ENCODE data around the gene SLC2A11. TPM values are rescaled to one million over a fixed set of nuclear protein-coding genes. Genes with fewer than 3 reads are reported as not detected.
A peak's percentile ranks its signal among the peaks of the same experiment; 100 is the strongest.

Gene SLC2A11
- total RNA-seq, 1 experiment from 2014 or later, result 18.9 TPM

DNA sequence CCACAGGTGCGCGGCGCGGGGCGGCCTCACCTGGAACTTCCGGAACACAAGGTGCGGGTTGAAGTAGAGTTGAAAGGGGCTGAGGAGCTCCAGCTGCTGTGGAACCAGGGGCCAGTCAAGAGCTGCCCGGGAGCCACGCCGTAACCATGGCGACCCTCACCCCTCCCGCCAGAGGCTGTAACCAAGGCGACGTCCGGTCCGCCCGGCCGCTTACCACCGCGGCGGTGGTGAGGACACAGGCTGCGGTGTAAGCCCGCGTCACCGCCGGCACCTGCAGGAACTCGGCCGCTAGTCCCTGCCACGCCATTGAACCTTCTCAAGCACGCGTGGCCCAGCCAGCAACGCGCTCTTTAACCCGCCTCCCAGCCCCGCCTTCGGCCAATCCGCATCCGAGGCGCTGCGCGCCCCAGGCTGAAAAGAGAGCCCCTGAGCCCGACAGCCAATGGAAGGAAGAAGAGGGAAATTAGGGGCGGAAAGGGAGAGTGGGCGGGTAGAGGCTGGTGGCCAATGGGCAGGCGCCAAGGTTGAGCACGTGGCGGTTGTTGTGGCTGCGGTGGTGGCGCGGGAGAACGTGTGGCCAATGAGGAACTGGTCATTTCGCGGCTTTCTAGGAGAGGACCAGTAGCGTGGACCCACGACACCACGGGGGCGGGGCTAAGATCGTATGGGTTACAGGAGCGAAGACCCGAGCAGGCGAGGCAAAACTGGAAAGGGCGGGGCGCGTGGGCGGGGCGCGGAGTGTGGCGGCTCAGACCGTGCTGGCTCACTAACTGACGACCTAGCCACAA is 18.8 kb upstream of the SLC2A11 start, which contains the start of gene DERL3:
DERL3 (minus strand) TSS at position 326 of the 788 bp plus-strand sequence; CDS start at position 307, 19 bp downstream.
- no peaks in the 10 kb centered on the region for H3K9me3 Mint-ChIP-seq (ENCODE audit: low read depth, unreplicated experiment)
- TF ChIP-seq, protein P1, sequence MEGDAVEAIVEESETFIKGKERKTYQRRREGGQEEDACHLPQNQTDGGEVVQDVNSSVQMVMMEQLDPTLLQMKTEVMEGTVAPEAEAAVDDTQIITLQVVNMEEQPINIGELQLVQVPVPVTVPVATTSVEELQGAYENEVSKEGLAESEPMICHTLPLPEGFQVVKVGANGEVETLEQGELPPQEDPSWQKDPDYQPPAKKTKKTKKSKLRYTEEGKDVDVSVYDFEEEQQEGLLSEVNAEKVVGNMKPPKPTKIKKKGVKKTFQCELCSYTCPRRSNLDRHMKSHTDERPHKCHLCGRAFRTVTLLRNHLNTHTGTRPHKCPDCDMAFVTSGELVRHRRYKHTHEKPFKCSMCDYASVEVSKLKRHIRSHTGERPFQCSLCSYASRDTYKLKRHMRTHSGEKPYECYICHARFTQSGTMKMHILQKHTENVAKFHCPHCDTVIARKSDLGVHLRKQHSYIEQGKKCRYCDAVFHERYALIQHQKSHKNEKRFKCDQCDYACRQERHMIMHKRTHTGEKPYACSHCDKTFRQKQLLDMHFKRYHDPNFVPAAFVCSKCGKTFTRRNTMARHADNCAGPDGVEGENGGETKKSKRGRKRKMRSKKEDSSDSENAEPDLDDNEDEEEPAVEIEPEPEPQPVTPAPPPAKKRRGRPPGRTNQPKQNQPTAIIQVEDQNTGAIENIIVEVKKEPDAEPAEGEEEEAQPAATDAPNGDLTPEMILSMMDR (IDR thresholded peaks at IDR 0.05; ENCODE audit: unreplicated experiment), result no peak
- intact Hi-C loops (cut with micrococcal nuclease; ENCODE audit: unreplicated experiment), result loop anchor here (10.0 kb wide), 1 partner anchor 54 kb away; the partner anchor contains the start of gene SMARCB1
- peak; percentile 97 for DNase-seq
- H3K4me1 Mint-ChIP-seq (ENCODE audit: low read depth, unreplicated experiment), result peaks cover 23% of the 10 kb centered on the region
- CTCF ChIA-PET, result interaction anchor here (0.6 kb wide), 1 partner anchor 68 kb away, joined by 3 read pairs; no protein-coding TSS in a partner anchor
- peaks cover 42% of the 10 kb centered on the region for H3K36me3 Mint-ChIP-seq (ENCODE audit: insufficient read depth, unreplicated experiment)
- peak within 1 kb of the TSS; percentile 81 for H3K4me3 Mint-ChIP-seq (ENCODE audit: low read depth, unreplicated experiment)
- H3K27me3 Mint-ChIP-seq (ENCODE audit: unreplicated experiment), result peaks cover 44% of the 10 kb centered on the region
- BruUV-seq (replicated peaks), result no TSS peak
- peak within 1 kb of the TSS; percentile 92 for H3K27ac Mint-ChIP-seq (ENCODE audit: unreplicated experiment)

DNA sequence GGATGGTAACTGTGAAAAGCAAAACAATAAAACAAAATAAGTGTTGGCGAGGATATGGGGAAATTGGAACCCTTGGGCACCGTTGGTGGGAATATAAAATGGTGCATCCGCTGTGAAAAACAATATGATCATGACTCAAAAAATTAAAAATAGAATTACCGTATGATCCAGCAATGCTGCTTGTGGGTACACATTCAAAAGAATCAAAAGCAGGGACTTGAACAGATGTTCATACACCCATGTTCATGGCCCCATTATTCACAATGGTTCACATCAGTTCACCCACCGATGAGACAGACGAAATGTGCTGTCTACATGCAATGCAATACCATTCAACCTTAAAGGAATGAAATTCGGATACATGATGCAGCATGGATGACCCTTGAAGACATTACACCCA is 17.6 kb upstream of the SLC2A11 start:
- H3K9me3 Mint-ChIP-seq (ENCODE audit: low read depth, unreplicated experiment), result no peaks in the 10 kb centered on the region
- DNase-seq, result no peak
- intact Hi-C loops (cut with micrococcal nuclease; ENCODE audit: unreplicated experiment), result no loop called here
- H3K27me3 Mint-ChIP-seq (ENCODE audit: unreplicated experiment), result peaks cover 48% of the 10 kb centered on the region
- H3K36me3 Mint-ChIP-seq (ENCODE audit: insufficient read depth, unreplicated experiment), result peaks cover 38% of the 10 kb centered on the region
- TF ChIP-seq, protein P1 (IDR thresholded peaks at IDR 0.05; ENCODE audit: unreplicated experiment), result no peak
- no TSS peak for BruUV-seq (replicated peaks)
- H3K27ac Mint-ChIP-seq (ENCODE audit: unreplicated experiment), result peak overlapping the region; percentile 92
- H3K4me3 Mint-ChIP-seq (ENCODE audit: low read depth, unreplicated experiment), result no peak overlapping the region
- H3K4me1 Mint-ChIP-seq (ENCODE audit: low read depth, unreplicated experiment), result peaks cover 23% of the 10 kb centered on the region
- CTCF ChIA-PET, result no interaction called here

DNA sequence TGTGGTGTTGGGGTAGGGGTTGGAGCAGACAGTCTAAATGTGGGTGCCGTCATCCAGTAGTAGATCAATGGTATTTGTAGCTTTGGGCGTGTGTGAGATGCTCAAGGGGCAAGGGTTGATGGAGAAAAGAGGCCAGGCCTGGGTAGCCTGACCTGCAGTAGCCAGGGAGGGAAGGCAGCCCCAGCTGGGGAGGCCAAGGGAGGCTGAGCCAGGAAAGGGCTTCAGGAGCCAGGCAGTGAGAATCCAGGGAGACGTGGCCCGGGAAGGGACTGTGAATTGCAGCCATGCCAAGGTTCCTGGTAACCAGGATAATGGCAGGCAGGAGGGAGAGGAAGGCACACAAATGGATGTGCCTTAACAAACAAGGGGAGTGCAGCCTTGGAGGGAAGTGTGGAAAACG is 16.4 kb upstream of the SLC2A11 start:
- Mint-ChIP-seq H3K36me3 (ENCODE audit: insufficient read depth, unreplicated experiment) (peaks cover 29% of the 10 kb centered on the region), H3K9me3 (ENCODE audit: low read depth, unreplicated experiment) (no peaks in the 10 kb centered on the region), H3K4me1 (ENCODE audit: low read depth, unreplicated experiment) (peaks cover 23% of the 10 kb centered on the region), H3K27ac (ENCODE audit: unreplicated experiment) (no peak overlapping the region), H3K27me3 (ENCODE audit: unreplicated experiment) (peaks cover 53% of the 10 kb centered on the region), H3K4me3 (ENCODE audit: low read depth, unreplicated experiment) (no peak overlapping the region)
- intact Hi-C loops (cut with micrococcal nuclease; ENCODE audit: unreplicated experiment), result no loop called here
- BruUV-seq (replicated peaks), result no TSS peak
- TF ChIP-seq, protein P1 (IDR thresholded peaks at IDR 0.05; ENCODE audit: unreplicated experiment), result no peak
- CTCF ChIA-PET, result no interaction called here
- no peak for DNase-seq

DNA sequence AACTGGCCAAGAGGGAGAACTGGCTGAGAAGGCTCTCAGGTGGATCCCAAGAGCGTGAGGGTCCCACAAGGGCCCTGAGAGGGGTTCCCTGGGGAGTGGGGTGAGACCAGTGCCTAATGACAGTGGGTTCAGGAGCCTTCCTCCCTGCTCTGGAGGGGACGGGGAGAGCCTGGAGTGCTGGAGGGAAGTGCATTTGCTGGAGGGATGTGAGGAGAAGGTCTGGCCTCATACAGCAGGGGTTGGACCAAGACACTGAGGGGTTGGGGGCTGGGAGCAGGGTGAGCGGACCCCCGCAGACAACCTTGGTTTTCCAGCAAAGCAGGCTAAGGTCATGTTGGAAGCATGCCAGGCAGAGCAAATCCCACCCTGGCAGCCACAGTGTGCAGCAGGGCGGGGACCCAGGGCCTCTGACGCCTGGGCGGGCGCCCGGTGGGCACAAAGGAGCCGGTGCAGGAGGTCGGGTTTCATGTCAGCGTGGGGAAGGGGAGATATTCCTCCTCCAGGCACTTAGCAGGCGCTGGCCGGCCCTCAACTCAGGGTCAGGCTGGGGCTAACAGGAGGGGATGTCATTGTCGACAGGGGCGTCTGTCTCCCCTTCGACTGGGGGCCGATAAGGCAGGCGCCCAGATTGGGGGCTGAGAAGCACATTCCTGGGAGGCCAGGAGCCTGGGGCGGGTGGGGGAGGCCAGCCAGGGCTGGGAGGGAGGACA is 15.8 kb upstream of the SLC2A11 start:
- Mint-ChIP-seq H3K4me3 (ENCODE audit: low read depth, unreplicated experiment) (no peak overlapping the region), H3K4me1 (ENCODE audit: low read depth, unreplicated experiment) (peaks cover 23% of the 10 kb centered on the region), H3K36me3 (ENCODE audit: insufficient read depth, unreplicated experiment) (peaks cover 24% of the 10 kb centered on the region), H3K27me3 (ENCODE audit: unreplicated experiment) (peaks cover 53% of the 10 kb centered on the region), H3K9me3 (ENCODE audit: low read depth, unreplicated experiment) (no peaks in the 10 kb centered on the region), H3K27ac (ENCODE audit: unreplicated experiment) (no peak overlapping the region)
- intact Hi-C loops (cut with micrococcal nuclease; ENCODE audit: unreplicated experiment), result no loop called here
- DNase-seq, result no peak
- TF ChIP-seq, protein P1 (IDR thresholded peaks at IDR 0.05; ENCODE audit: unreplicated experiment), result no peak
- no TSS peak for BruUV-seq (replicated peaks)
- CTCF ChIA-PET, result no interaction called here

All from Calu3 (cell line).